HCT116 (cell line): ENCODE data around the gene MAP3K5. TPM values are rescaled to one million over a fixed set of nuclear protein-coding genes. Genes with fewer than 3 reads are reported as not detected.

Experiments used
- ATAC-seq: fragments of 200-7000 bp; cut with Tn5 transposase; 2 replicates; pipeline ENCODE4 v1.9.1; 2020; ENCODE audit warnings: mild to moderate bottlenecking, moderate library complexity
- BruUV-seq: library from RNA; stranded (reverse); fragments of 400-500 nt; replicated peaks from 2 replicates; lab custom pipeline; 2021; lab: Mats Ljungman, UMichigan
- CTCF ChIA-PET: fragments of 300-600 bp; sonication (Branson Sonifier 250); formaldehyde crosslinking; loops from one replicate; lab custom pipeline; 2021; ENCODE audit warnings: antibody characterized with exemption; lab: Charles Lee
- POLR2A ChIA-PET: fragments of 300-600, 350-600 bp; sonication (Branson Sonifier 250); formaldehyde crosslinking; loops from one replicate; lab custom pipeline; 2021; ENCODE audit warnings: antibody characterized with exemption; lab: Charles Lee
- RAD21 ChIA-PET, 2 experiments: fragments of 300-600 bp; sonication (Branson Sonifier 250); formaldehyde crosslinking; loops; one replicate each; lab custom pipeline; 2023; ENCODE audit warnings: low total read pairs in 2 of 2; ENCODE audit not compliant: uncharacterized antibody in 2 of 2, unreplicated experiment in 2 of 2, low non-redundant PET in 1 of 2; lab: Charles Lee
- DNase-seq: peaks from one replicate; pipeline ENCODE4 v3.0.0-alpha.2; 2010; ENCODE audit warnings: low read depth, low spot score
- H2AFZ ChIP-seq: fragments of 200-600 bp; shearing (Covaris generic), sonication (generic); 2 replicates; pipeline ENCODE4 v1.6.1; 2017; ENCODE audit warnings: low read depth, mixed run types, mixed read lengths, antibody characterized with exemption, low read length; ENCODE audit not compliant: poor library complexity, severe bottlenecking
- H3K27ac ChIP-seq: 2 replicates; pipeline ENCODE4 v1.5.1; 2012; ENCODE audit warnings: low read depth, low read length
- H3K27me3 ChIP-seq: fragments of 200-600 bp; sonication (generic); 2 replicates; pipeline ENCODE4 v1.6.1; 2016; ENCODE audit warnings: mixed run types, low read length, mixed read lengths; ENCODE audit not compliant: insufficient read depth
- H3K36me3 ChIP-seq, 2 experiments: fragments of 200-500 bp in 1 of 2; fragments of 200-600 bp in 1 of 2; sonication (Bioruptor generic) in 1 of 2; sonication (generic) in 1 of 2; 2 replicates each; pipeline versions ENCODE4 v1.5.1 to v1.6.1; 2014 to 2016; ENCODE audit warnings: low read length in 2 of 2, inconsistent platforms in 1 of 2, mixed read lengths in 1 of 2, mixed run types in 1 of 2; ENCODE audit not compliant: insufficient read depth in 2 of 2, control insufficient read depth in 1 of 2
- H3K4me1 ChIP-seq, 2 experiments: fragments of 200-600 bp in 1 of 2; sonication (generic) in 1 of 2; 2 replicates each; pipeline versions ENCODE4 v1.5.1 to v1.6.1; 2012 to 2017; ENCODE audit warnings: low read length in 2 of 2, inconsistent platforms in 1 of 2, mild to moderate bottlenecking in 1 of 2, mixed read lengths in 1 of 2, mixed run types in 1 of 2, moderate library complexity in 1 of 2; ENCODE audit not compliant: insufficient read depth in 2 of 2, control insufficient read depth in 1 of 2
- H3K4me2 ChIP-seq: fragments of 200-600 bp; sonication (generic); 2 replicates; pipeline ENCODE4 v1.6.1; 2017; ENCODE audit warnings: mixed run types, low read length, mixed read lengths
- H3K4me3 ChIP-seq, 2 experiments: fragments of 200-600 bp in 1 of 2; sonication (generic) in 1 of 2; replicated peaks in 1 of 2; 2 replicates each; pipeline ENCODE4 v1.5.1; 2011 to 2016; ENCODE audit warnings: low read length in 2 of 2, control low read depth in 1 of 2, low read depth in 1 of 2, mild to moderate bottlenecking in 1 of 2, mixed read lengths in 1 of 2, mixed run types in 1 of 2
- H3K79me2 ChIP-seq: fragments of 200-600 bp; sonication (generic); 2 replicates; pipeline ENCODE4 v1.6.1; 2017; ENCODE audit warnings: mild to moderate bottlenecking, mixed run types, low read length, moderate library complexity, mixed read lengths; ENCODE audit not compliant: insufficient read depth
- H3K9ac ChIP-seq: fragments of 200-600 bp; sonication (generic); 2 replicates; pipeline ENCODE4 v1.6.1; 2016; ENCODE audit warnings: low read length, mixed read lengths
- H3K9me2 ChIP-seq: fragments of 200-600 bp; sonication (generic), shearing (Covaris generic); 2 replicates; pipeline ENCODE4 v1.6.1; 2017; ENCODE audit warnings: mixed run types, mild to moderate bottlenecking, moderate library complexity; ENCODE audit not compliant: insufficient read depth
- H3K9me3 ChIP-seq, 2 experiments: fragments of 200-500 bp in 1 of 2; fragments of 200-600 bp in 1 of 2; sonication (Bioruptor generic) in 1 of 2; sonication (generic) in 1 of 2; 2 replicates each; pipeline ENCODE4 v1.6.1; 2014 to 2017; ENCODE audit warnings: low read length in 2 of 2, mixed read lengths in 2 of 2, inconsistent platforms in 1 of 2, low read depth in 1 of 2, mild to moderate bottlenecking in 1 of 2, mixed run types in 1 of 2, moderate library complexity in 1 of 2; ENCODE audit not compliant: control insufficient read depth in 1 of 2, insufficient read depth in 1 of 2
- H4K20me1 ChIP-seq: fragments of 200-600 bp; sonication (generic), shearing (Covaris generic); 2 replicates; pipeline ENCODE4 v1.6.1; 2017; ENCODE audit warnings: mixed run types, mild to moderate bottlenecking, moderate library complexity; ENCODE audit not compliant: insufficient read depth
- ATF3 ChIP-seq: IDR thresholded peaks from 2 replicates; pipeline ENCODE4 v1.6.1; 2012
- CBX3 ChIP-seq: IDR thresholded peaks from 2 replicates; pipeline ENCODE4 v1.6.1; 2012; ENCODE audit warnings: low read depth
- EZH2 ChIP-seq: fragments of 200-600 bp; sonication (generic); IDR thresholded peaks from 2 replicates; pipeline ENCODE4 v1.6.1; 2017; ENCODE audit warnings: antibody characterized with exemption, mixed run types
- EZH2phosphoT487 ChIP-seq: fragments of 200-600 bp; IDR thresholded peaks from 2 replicates; pipeline ENCODE4 v1.6.1; 2018; ENCODE audit warnings: antibody characterized with exemption, borderline replicate concordance
- JUND ChIP-seq: IDR thresholded peaks from 2 replicates; pipeline ENCODE4 v1.6.1; 2012
- MAX ChIP-seq: IDR thresholded peaks from 2 replicates; pipeline ENCODE4 v1.6.1; 2012
- POLR2A ChIP-seq: IDR thresholded peaks from 2 replicates; pipeline ENCODE4 v1.7.0; 2011; ENCODE audit warnings: borderline replicate concordance; ENCODE audit not compliant: insufficient read depth, insufficient read length; ENCODE audit errors: extremely low read depth
- SP1 ChIP-seq: IDR thresholded peaks from 2 replicates; pipeline ENCODE4 v1.6.1; 2012; ENCODE audit warnings: low read depth
- ZNF274 ChIP-seq: fragments of 200-500 bp; sonication (Bioruptor generic); IDR thresholded peaks from 2 replicates; pipeline ENCODE4 v1.6.1; 2014; ENCODE audit warnings: mild to moderate bottlenecking, low read depth, low read length, inconsistent platforms
- intact Hi-C: fragments of 100-400 bp; cut with micrococcal nuclease; formaldehyde crosslinking; loops from 2 replicates; pipeline ENCODE4 v1.10.0; 2022
- total RNA-seq: library from RNA; stranded (reverse); gene quantifications from one replicate; pipeline ENCODE4 v1.2.1, GENCODE V29; 2021; ENCODE audit not compliant: unreplicated experiment
- TF ChIP-seq, protein P1 (sequence below): IDR thresholded peaks from 2 replicates; pipeline ENCODE4 v1.6.1; 2011; ENCODE audit warnings: mild to moderate bottlenecking, low read length, moderate library complexity; ENCODE audit not compliant: insufficient replicate concordance; ENCODE audit errors: extremely low read depth

MAP3K5 gene
- total RNA-seq, 1 experiment from 2014 or later, result 11.8 TPM

DNA sequence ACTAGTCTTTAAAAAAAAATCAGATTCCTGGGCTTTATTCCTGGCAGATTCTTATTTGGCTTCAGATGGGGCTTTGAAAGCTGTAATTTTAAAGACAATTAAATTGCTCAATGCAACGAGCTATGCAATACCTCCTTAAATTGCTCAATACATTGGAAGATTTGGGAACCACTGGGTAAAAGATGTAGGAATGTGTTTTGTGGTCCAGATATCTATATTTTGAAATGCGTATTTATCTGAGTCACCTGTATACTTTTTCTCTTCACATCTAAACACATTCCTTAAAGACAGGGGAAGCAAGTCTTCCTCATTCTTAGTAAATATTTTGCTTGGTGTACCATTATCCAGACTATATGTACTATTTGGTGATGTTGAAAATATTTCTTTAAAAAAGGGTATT, 212.5 kb downstream of the MAP3K5 start:
- no peaks in the 10 kb centered on the region for H3K9me2 ChIP-seq
- no peaks in the 10 kb centered on the region for H3K4me1 ChIP-seq
- POLR2A ChIA-PET, result no interaction called here
- H3K9ac ChIP-seq, result no peak overlapping the region
- intact Hi-C loops, result loop anchor here (5.0 kb wide), 1 partner anchor 348 kb away; no protein-coding TSS in a partner anchor
- H2AFZ ChIP-seq, result no peak overlapping the region
- DNase-seq (no peak), ATAC-seq (no peak)
- no peak overlapping the region for H3K4me2 ChIP-seq
- no peaks in the 10 kb centered on the region for H3K79me2 ChIP-seq
- H3K27ac ChIP-seq, result no peak overlapping the region
- TF ChIP-seq JUND, result no peak
- TF ChIP-seq ZNF274, result no peak
- TF ChIP-seq, protein P1, sequence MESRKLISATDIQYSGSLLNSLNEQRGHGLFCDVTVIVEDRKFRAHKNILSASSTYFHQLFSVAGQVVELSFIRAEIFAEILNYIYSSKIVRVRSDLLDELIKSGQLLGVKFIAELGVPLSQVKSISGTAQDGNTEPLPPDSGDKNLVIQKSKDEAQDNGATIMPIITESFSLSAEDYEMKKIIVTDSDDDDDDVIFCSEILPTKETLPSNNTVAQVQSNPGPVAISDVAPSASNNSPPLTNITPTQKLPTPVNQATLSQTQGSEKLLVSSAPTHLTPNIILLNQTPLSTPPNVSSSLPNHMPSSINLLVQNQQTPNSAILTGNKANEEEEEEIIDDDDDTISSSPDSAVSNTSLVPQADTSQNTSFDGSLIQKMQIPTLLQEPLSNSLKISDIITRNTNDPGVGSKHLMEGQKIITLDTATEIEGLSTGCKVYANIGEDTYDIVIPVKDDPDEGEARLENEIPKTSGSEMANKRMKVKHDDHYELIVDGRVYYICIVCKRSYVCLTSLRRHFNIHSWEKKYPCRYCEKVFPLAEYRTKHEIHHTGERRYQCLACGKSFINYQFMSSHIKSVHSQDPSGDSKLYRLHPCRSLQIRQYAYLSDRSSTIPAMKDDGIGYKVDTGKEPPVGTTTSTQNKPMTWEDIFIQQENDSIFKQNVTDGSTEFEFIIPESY, result no peak
- TF ChIP-seq CBX3, result no peak
- no peak overlapping the region for H3K4me3 ChIP-seq
- BruUV-seq, result no TSS peak
- RAD21 ChIA-PET, result no interaction called here
- no peaks in the 10 kb centered on the region for H3K27me3 ChIP-seq
- H3K36me3 ChIP-seq, result peaks cover 0 to 10% of the 10 kb centered on the region in 2 experiments; a peak in 1 of 4 replicates
- CTCF ChIA-PET, result no interaction called here
- no peaks in the 10 kb centered on the region for H4K20me1 ChIP-seq
- H3K9me3 ChIP-seq, result no peaks in the 10 kb centered on the region

DNA sequence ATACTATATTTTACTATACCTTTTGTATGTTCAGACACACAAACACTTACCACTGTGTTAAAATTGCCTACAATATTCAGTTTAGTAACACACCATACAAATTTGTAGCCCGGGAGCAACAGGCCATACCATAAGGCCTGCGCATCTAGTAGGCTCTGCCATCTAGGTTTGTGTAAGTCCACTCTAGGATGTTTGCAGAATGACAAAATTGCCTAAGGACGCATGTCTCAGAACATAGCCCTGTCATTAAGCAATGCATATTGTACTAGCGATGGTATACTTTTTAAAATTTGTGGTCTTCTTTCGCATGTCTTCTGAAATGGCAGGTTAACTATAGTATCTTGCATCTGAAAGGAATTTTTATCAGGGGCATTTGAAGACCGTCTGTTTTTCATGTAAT, 215.5 kb downstream of the MAP3K5 start:
- no peak for ATAC-seq
- RAD21 ChIA-PET, result no interaction called here
- no TSS peak for BruUV-seq
- no peaks in the 10 kb centered on the region for H3K9me2 ChIP-seq
- H3K27me3 ChIP-seq, result no peaks in the 10 kb centered on the region
- POLR2A ChIA-PET, result no interaction called here
- no peak overlapping the region for H2AFZ ChIP-seq
- H3K36me3 ChIP-seq, result peaks cover 0 to 10% of the 10 kb centered on the region in 2 experiments; a peak in 1 of 4 replicates
- TF ChIP-seq ATF3 (no peak), EZH2phosphoT487 (no peak), POLR2A (no peak), EZH2 (no peak), SP1 (no peak), MAX (no peak), CBX3 (no peak)
- TF ChIP-seq, all 23 proteins: peak for 0
- CTCF ChIA-PET, result no interaction called here
- H3K9ac ChIP-seq, result no peak overlapping the region
- H3K4me1 ChIP-seq, result no peaks in the 10 kb centered on the region
- no peak for DNase-seq
- H3K4me2 ChIP-seq, result no peak overlapping the region
- H3K4me3 ChIP-seq, result no peak overlapping the region
- H3K9me3 ChIP-seq, result no peaks in the 10 kb centered on the region
- H3K79me2 ChIP-seq, result no peaks in the 10 kb centered on the region
- H3K27ac ChIP-seq, result no peak overlapping the region
- no peaks in the 10 kb centered on the region for H4K20me1 ChIP-seq
- intact Hi-C loops, result no loop called here
